NOMO-1 treated with DMSO at 0.1 percent for 48 hours (cell line): Measurements from ENCODE around the gene RERE.
"Not testable (repeated sequence)": the region's sequence is repeated elsewhere in the genome, so short reads cannot be mapped to it uniquely, and the experiment has no call there.

Experiments used
- DNase-seq: peaks from one replicate; lab custom pipeline; 2025; ENCODE audit not compliant: unreplicated experiment; lab: John Stamatoyannopoulos, UW

RERE gene

GRCh38 chr1:8523666-8524206 is 293.7 kb downstream of the RERE start:
- no peak for DNase-seq

- DNase-seq, result no peak
These were observed 296.9 kb downstream of the RERE start for GRCh38 chr1:8520483-8520966.

- no peak for DNase-seq
These were observed 298.3 kb downstream of the RERE start for GRCh38 chr1:8519167-8519566.

- DNase-seq, result no peak
These were observed 299.0 kb downstream of the RERE start for GRCh38 chr1:8518490-8518801.

- DNase-seq, result no peak
These were observed 299.6 kb downstream of the RERE start for GRCh38 chr1:8517661-8518489.

- DNase-seq, result no peak
These were observed 300.5 kb downstream of the RERE start for GRCh38 chr1:8516793-8517556.

- DNase-seq, result no peak
These were observed 301.1 kb downstream of the RERE start for GRCh38 chr1:8516278-8516777.

- DNase-seq, result no peak
These were observed 304.9 kb downstream of the RERE start for GRCh38 chr1:8512504-8512903.

GRCh38 chr1:8510041-8510823 is 307.2 kb downstream of the RERE start:
- no peak for DNase-seq

GRCh38 chr1:8509579-8509978 is 307.9 kb downstream of the RERE start:
- no peak for DNase-seq

- DNase-seq, result no peak
These were observed 310.3 kb downstream of the RERE start for GRCh38 chr1:8506995-8507615.

GRCh38 chr1:8506456-8506855 is 311.0 kb downstream of the RERE start:
- no peak for DNase-seq

- no peak for DNase-seq
These were observed 313.6 kb downstream of the RERE start for GRCh38 chr1:8503842-8504241.

- DNase-seq, result not testable (repeated sequence)
These were observed 314.5 kb downstream of the RERE start for GRCh38 chr1:8502949-8503348.

- peak; percentile 78 for DNase-seq
These were observed 320.1 kb downstream of the RERE start for GRCh38 chr1:8497210-8497819.

- no peak for DNase-seq
These were observed 321.0 kb downstream of the RERE start for GRCh38 chr1:8496473-8496872.

- no peak for DNase-seq
These were observed 321.5 kb downstream of the RERE start for GRCh38 chr1:8495928-8496401.

GRCh38 chr1:8494681-8495080 is 322.8 kb downstream of the RERE start:
- DNase-seq, result no peak

- no peak for DNase-seq
These were observed 323.4 kb downstream of the RERE start for GRCh38 chr1:8493916-8494540.

- DNase-seq, result no peak
These were observed 330.2 kb downstream of the RERE start for GRCh38 chr1:8487249-8487648.
